Thyroid gland (tissue), 4 donors: ENCODE measurements around the gene STH.

Source experiments
- POLR2A ChIP-seq, 2 donors: fragments of 450-650 bp; IDR thresholded peaks; one replicate each; pipeline ENCODE4 v1.6.1; 2017; ENCODE audit warnings: antibody characterized with exemption in 2 of 2, mild to moderate bottlenecking in 2 of 2, moderate library complexity in 1 of 2
- TF ChIP-seq, protein P1 (sequence below), 6 experiments: fragments of 200-600 bp in 3 of 6; fragments of 450-650 bp in 3 of 6; sonication (generic) in 3 of 6; IDR thresholded peaks; one replicate each; pipeline ENCODE4 v1.5.1; 2016 to 2019; ENCODE audit warnings: antibody characterized with exemption in 6 of 6, mild to moderate bottlenecking in 2 of 6, inconsistent platforms in 1 of 6, moderate library complexity in 1 of 6

DNA sequence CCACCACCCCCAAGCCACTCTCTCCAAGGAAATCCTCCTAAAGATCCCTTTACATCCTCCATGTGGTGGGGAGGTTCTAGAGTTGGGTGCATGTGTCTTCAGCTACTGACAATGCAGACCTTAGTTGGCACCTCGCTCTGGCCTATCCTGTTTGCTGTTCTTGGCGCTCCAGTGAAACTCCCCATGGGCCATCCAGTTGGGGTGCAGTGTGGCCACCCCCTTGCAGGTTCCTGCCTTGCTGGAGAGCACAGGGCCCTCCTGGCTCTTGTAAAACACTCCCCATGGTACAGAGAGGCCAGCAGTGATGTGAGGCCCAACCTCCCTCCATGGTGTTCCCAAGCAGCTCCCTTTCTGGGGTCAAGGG is 22.7 kb upstream of the STH start:
- TF ChIP-seq, protein P1, sequence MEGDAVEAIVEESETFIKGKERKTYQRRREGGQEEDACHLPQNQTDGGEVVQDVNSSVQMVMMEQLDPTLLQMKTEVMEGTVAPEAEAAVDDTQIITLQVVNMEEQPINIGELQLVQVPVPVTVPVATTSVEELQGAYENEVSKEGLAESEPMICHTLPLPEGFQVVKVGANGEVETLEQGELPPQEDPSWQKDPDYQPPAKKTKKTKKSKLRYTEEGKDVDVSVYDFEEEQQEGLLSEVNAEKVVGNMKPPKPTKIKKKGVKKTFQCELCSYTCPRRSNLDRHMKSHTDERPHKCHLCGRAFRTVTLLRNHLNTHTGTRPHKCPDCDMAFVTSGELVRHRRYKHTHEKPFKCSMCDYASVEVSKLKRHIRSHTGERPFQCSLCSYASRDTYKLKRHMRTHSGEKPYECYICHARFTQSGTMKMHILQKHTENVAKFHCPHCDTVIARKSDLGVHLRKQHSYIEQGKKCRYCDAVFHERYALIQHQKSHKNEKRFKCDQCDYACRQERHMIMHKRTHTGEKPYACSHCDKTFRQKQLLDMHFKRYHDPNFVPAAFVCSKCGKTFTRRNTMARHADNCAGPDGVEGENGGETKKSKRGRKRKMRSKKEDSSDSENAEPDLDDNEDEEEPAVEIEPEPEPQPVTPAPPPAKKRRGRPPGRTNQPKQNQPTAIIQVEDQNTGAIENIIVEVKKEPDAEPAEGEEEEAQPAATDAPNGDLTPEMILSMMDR (IDR thresholded peaks at IDR 0.05), result no peak
- no peak for TF ChIP-seq POLR2A (IDR thresholded peaks at IDR 0.05)
